ENCODE data around the gene APBB2. TPM values are rescaled to one million over a fixed set of nuclear protein-coding genes. Genes with fewer than 3 reads are reported as not detected.

APBB2 gene
- total and polyA plus RNA-seq, 2 of the 8 experiments (the other 6 are each of a cell fraction or from before 2014, with no cell fraction given) = 58.7 to 59.4 TPM

DNA sequence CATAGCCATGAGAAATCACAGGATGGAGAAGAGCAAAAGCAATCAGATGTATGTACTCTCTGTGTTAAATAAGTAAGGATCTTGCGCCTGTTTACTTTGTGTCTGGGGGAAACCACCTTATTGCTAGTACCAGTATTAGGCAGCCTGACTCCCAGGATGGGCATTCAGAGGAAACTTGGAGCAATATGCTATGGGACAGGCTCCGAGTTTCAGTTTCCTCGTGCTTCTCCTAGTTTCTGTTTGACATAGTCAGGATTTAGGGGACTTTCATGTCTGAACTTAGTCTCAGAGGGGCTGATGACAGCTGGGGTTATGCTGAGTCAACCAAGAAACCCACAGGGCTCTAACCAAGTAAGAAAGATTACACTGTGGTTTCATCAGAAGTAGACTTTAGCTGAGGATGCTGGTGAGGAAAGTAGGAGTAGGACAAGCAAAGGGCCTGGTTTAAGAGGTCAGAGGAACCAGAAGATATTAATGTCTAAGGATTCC is 451.1 kb downstream of the APBB2 start:
- WGBS, 2 experiments (ENCODE audit: extremely low coverage in 1 of 2, insufficient coverage in 1 of 2, insufficient read length in 1 of 2, insufficient replicate concordance in 2 of 2, low coverage in 1 of 2, low lambda C conversion rate in 2 of 2, missing lambda C conversion rate in 1 of 2) = 91% methylated on average over 3 of the region's 3 CpGs; no CpG with 5 or more reads in 1 of the 2 experiments
- H3K4me2 ChIP-seq (ENCODE audit: insufficient read depth in 1 of 2, low read depth in 2 of 2, low read length in 2 of 2) = no peak overlapping the region
- H3K9ac ChIP-seq (replicated peaks in 1 of 4; ENCODE audit: extremely low read depth in 1 of 4, low read depth in 3 of 4, low read length in 3 of 4) = no peak overlapping the region
- H2AFZ ChIP-seq (ENCODE audit: low read length) = no peak overlapping the region
- H3K36me3 ChIP-seq (ENCODE audit: control insufficient read depth in 2 of 4, insufficient read depth in 4 of 4, low read length in 3 of 4) = peaks cover 0 to 34% (median 9%) of the 10 kb centered on the region in 4 experiments; a peak in 5 of 8 replicates
- H2BK12ac ChIP-seq (ENCODE audit: low read depth, low read length) = no peak overlapping the region
- FAIRE-seq = no peak
- CTCF ChIA-PET (ENCODE audit: partially characterized antibody) = no interaction called here
- no peak overlapping the region for H3K23ac ChIP-seq (ENCODE audit: insufficient read length)
- no peak overlapping the region for H3K18ac ChIP-seq (ENCODE audit: extremely low read depth, low read length)
- no peak overlapping the region for H2BK120ac ChIP-seq (replicated peaks; ENCODE audit: low read depth, low read length)
- peaks cover 0 to 3% of the 10 kb centered on the region in 2 experiments; a peak in 1 of 4 replicates for H3K9me3 ChIP-seq (ENCODE audit: insufficient read depth in 2 of 2, low read depth in 1 of 2, low read length in 1 of 2)
- H3K14ac ChIP-seq (ENCODE audit: insufficient read length) = no peak overlapping the region
- H3K79me2 ChIP-seq (ENCODE audit: control insufficient read depth in 1 of 2, insufficient read depth in 2 of 2, low read length in 2 of 2) = no peaks in the 10 kb centered on the region
- POLR2A ChIA-PET (ENCODE audit: partially characterized antibody) = interaction anchor here (0.5 kb wide), 1 partner anchor 10 kb away, joined by 3 read pairs; no protein-coding TSS in a partner anchor
- H3K4me3 ChIP-seq (ENCODE audit: extremely low read depth in 1 of 4, insufficient read depth in 2 of 4, low read depth in 3 of 4, low read length in 4 of 4) = no peak overlapping the region
- DNase-seq (ENCODE audit: low read depth in 1 of 2, low spot score in 2 of 2) = no peak
- no peak overlapping the region for H4K8ac ChIP-seq (ENCODE audit: extremely low read depth, insufficient read depth, low read length)
- no peaks in the 10 kb centered on the region for H3K79me1 ChIP-seq (ENCODE audit: low read depth, low read length)
- no peaks in the 10 kb centered on the region for H3K27me3 ChIP-seq (replicated peaks in 1 of 4; ENCODE audit: control insufficient read depth in 3 of 4, extremely low read depth in 1 of 4, insufficient read depth in 3 of 4, low read length in 3 of 4)
- no peak overlapping the region for H4K91ac ChIP-seq (replicated peaks; ENCODE audit: insufficient read length, low read length)
- TF ChIP-seq KDM4A (IDR thresholded peaks at IDR 0.05; ENCODE audit: low read depth, low read length, severe bottlenecking) (no peak), EGR1 (IDR thresholded peaks at IDR 0.05; ENCODE audit: borderline replicate concordance, low read depth, low read length) (no peak), TEAD4 (IDR thresholded peaks at IDR 0.05; ENCODE audit: low read depth, low read length) (no peak), POLR2AphosphoS5 (IDR thresholded peaks at IDR 0.05; ENCODE audit: low read depth, low read length) (no peak), RXRA (IDR thresholded peaks at IDR 0.05; ENCODE audit: insufficient read depth, low read depth, low read length) (no peak), JUND (IDR thresholded peaks at IDR 0.05; ENCODE audit: low read length) (no peak), RBBP5 (IDR thresholded peaks at IDR 0.05; ENCODE audit: borderline replicate concordance, low read depth, low read length) (no peak), CHD2 (IDR thresholded peaks at IDR 0.05; ENCODE audit: low read length) (no peak), CEBPB (IDR thresholded peaks at IDR 0.05; ENCODE audit: low read depth, low read length) (no peak), TCF12 (IDR thresholded peaks at IDR 0.05; ENCODE audit: low read depth, low read length) (no peak), EP300 (IDR thresholded peaks at IDR 0.05; ENCODE audit: borderline replicate concordance in 1 of 2, low read depth in 2 of 2, low read length in 2 of 2) (no peak), CBX8 (IDR thresholded peaks at IDR 0.05; ENCODE audit: borderline replicate concordance, low read depth, low read length) (no peak), ZNF274 (IDR thresholded peaks at IDR 0.05; ENCODE audit: borderline replicate concordance, extremely low read depth, low read length) (no peak), YY1 (IDR thresholded peaks at IDR 0.05; ENCODE audit: low read depth, low read length) (no peak)
- no peaks in the 10 kb centered on the region for H4K20me1 ChIP-seq (replicated peaks in 1 of 2; ENCODE audit: control insufficient read depth in 1 of 2, insufficient read depth in 2 of 2, low read length in 2 of 2)
- H3K27ac ChIP-seq (ENCODE audit: low read depth, low read length) = no peak overlapping the region
- H4K5ac ChIP-seq (ENCODE audit: insufficient read length, low read depth, low read length) = no peak overlapping the region
- H2AK5ac ChIP-seq (ENCODE audit: low read depth, low read length) = no peak overlapping the region
- H2BK5ac ChIP-seq (ENCODE audit: low read depth, low read length) = no peak overlapping the region
- no peak overlapping the region for H2BK15ac ChIP-seq (ENCODE audit: low read length)
- no peak overlapping the region for H2BK20ac ChIP-seq (ENCODE audit: low read length)
- H3K23me2 ChIP-seq (ENCODE audit: low read depth, low read length) = no peaks in the 10 kb centered on the region
- 0 out of 7 replicates have a peak, but pooled peaks cover 0 to 2% (median 0%) of the 10 kb centered on the region in 4 experiments for H3K4me1 ChIP-seq (replicated peaks in 1 of 4; ENCODE audit: control insufficient read depth in 3 of 4, insufficient read depth in 4 of 4, low read length in 3 of 4)
- no peak overlapping the region for H3K56ac ChIP-seq (replicated peaks; ENCODE audit: insufficient read length, low read depth, low read length)
- H3K4ac ChIP-seq (replicated peaks; ENCODE audit: insufficient read length, low read depth, low read length) = no peak overlapping the region

Data from H1 (cell line).